HL-60/S4 (cell line): ENCODE results near the gene CSRP3.

ENCODE experiments used
- in situ Hi-C: fragments of 300-500 bp; cut with MboI; formaldehyde crosslinking; loops from 2 replicates; pipeline ENCODE4 v1.14.3; 2022; ENCODE audit warnings: low sequenced_read_pairs

The CSRP3 gene

DNA sequence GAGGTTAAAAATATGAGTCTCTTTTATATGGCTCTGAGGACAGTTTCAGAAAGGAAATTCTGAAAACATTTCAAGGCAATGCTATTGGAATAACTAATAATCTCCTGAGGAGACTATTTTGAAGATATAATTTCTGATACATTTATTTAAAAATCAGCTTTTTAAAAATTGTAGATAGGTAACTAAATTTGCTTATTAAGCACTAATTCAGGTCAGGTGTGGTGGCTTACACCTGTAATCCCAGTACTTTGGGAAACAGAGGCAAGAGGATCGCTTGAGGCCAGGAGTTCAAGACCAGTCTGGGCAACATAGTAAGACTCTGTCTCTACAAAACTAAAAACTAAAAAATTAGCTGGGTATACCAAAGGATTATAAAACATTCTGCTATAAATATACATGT lies 67.8 kb downstream of the CSRP3 start:
- in situ Hi-C loops, result no loop called here
